K562 (cell line): ENCODE data around the gene TCOF1. TPM values are rescaled to one million over a fixed set of nuclear protein-coding genes. Genes with fewer than 3 reads are reported as not detected.

Experiments used
- ATAC-seq: fragments of 200-7000 bp; cut with Tn5 transposase; 3 replicates; pipeline ENCODE4 v1.9.1; 2020; ENCODE audit warnings: moderate library complexity
- BruUV-seq: library from RNA; stranded (reverse); fragments of 400-500 nt; replicated peaks from 2 replicates; lab custom pipeline; 2021; lab: Mats Ljungman, UMichigan
- CTCF ChIA-PET: fragments of 300-600 bp; formaldehyde crosslinking; extraction: SDS; loops from one replicate; lab custom pipeline; 2021; ENCODE audit warnings: low intra/inter-chr PET ratio; lab: Yijun Ruan, JAX
- POLR2A ChIA-PET: fragments of 300-600, 350-650 bp; sonication (Branson Sonifier 250); formaldehyde crosslinking; extraction: SDS; loops from one replicate; lab custom pipeline; 2021; ENCODE audit warnings: antibody characterized with exemption, inconsistent platforms; lab: Yijun Ruan, JAX
- DNase-seq, 4 experiments: peaks; one replicate each; pipeline versions ENCODE4 v3.0.0 to v3.0.0-alpha.2; 2011 to 2018; ENCODE audit warnings: low spot score in 3 of 4, mixed read lengths in 3 of 4; ENCODE audit errors: extremely low read depth in 1 of 4
- FAIRE-seq: peaks from 2 replicates; lab custom pipeline; 2011; peaks lifted over from hg19 to GRCh38; lab: Jason Lieb, UNC
- H2AFZ ChIP-seq: 2 replicates; pipeline ENCODE4 v1.6.0; 2011; ENCODE audit warnings: low read depth, low read length, control low read depth, inconsistent platforms
- H3K27ac ChIP-seq: fragments of 200-600 bp; 3 replicates; pipeline ENCODE4 v1.8.0; 2011; ENCODE audit warnings: low read depth, mild to moderate bottlenecking, control low read depth, inconsistent platforms, low read length, moderate library complexity, mixed read lengths; ENCODE audit errors: extremely low read depth
- H3K27me3 ChIP-seq, 2 experiments: fragments of 300-600 bp in 1 of 2; 2 replicates in 1 of 2; 3 replicates in 1 of 2; pipeline versions ENCODE4 v1.6.0 to v1.8.0; 2011; ENCODE audit warnings: inconsistent platforms in 2 of 2, low read length in 2 of 2, mild to moderate bottlenecking in 1 of 2, mixed read lengths in 1 of 2, moderate library complexity in 1 of 2; ENCODE audit not compliant: control insufficient read depth in 2 of 2, insufficient read depth in 2 of 2
- H3K36me3 ChIP-seq: fragments of 300-600 bp; 3 replicates; pipeline ENCODE4 v1.8.0; 2011; ENCODE audit warnings: mild to moderate bottlenecking, low read length, inconsistent platforms; ENCODE audit not compliant: control insufficient read depth, insufficient read depth
- H3K4me1 ChIP-seq, 2 experiments: fragments of 200-600 bp in 1 of 2; replicated peaks in 1 of 2; 2 replicates in 1 of 2; 3 replicates in 1 of 2; pipeline versions ENCODE4 v1.5.1 to v1.8.0; 2011; ENCODE audit warnings: inconsistent platforms in 2 of 2, low read length in 2 of 2, mild to moderate bottlenecking in 1 of 2, mixed read lengths in 1 of 2, moderate library complexity in 1 of 2; ENCODE audit not compliant: control insufficient read depth in 2 of 2, insufficient read depth in 2 of 2
- H3K4me2 ChIP-seq: 2 replicates; pipeline ENCODE4 v1.6.1; 2011; ENCODE audit warnings: low read length, control low read depth, inconsistent platforms, mixed read lengths; ENCODE audit not compliant: insufficient read depth
- H3K4me3 ChIP-seq: fragments of 200-600 bp; sonication (generic), shearing (Covaris generic); 2 replicates; pipeline ENCODE4 v1.5.1; 2016; ENCODE audit warnings: control low read depth, inconsistent platforms
- H3K79me2 ChIP-seq: fragments of 200-600 bp; 3 replicates; pipeline ENCODE4 v1.8.0; 2011; ENCODE audit warnings: low read length, inconsistent platforms; ENCODE audit not compliant: control insufficient read depth, insufficient read depth
- H3K9ac ChIP-seq, 2 experiments: 2 replicates each; pipeline versions ENCODE4 v1.6.0 to v1.6.1; 2011; ENCODE audit warnings: low read depth in 2 of 2, low read length in 2 of 2, control low read depth in 1 of 2, inconsistent platforms in 1 of 2, mild to moderate bottlenecking in 1 of 2, mixed read lengths in 1 of 2; ENCODE audit not compliant: insufficient read depth in 1 of 2
- H3K9me1 ChIP-seq: one replicate; pipeline ENCODE4 v1.6.0; 2011; ENCODE audit warnings: inconsistent platforms, mild to moderate bottlenecking, low read length, moderate library complexity; ENCODE audit not compliant: control insufficient read depth, insufficient read depth
- H3K9me3 ChIP-seq: replicated peaks from 2 replicates; pipeline ENCODE4 v1.5.1; 2011; ENCODE audit warnings: low read depth, low read length, inconsistent platforms; ENCODE audit not compliant: control insufficient read depth, insufficient read depth
- H4K20me1 ChIP-seq: replicated peaks from 2 replicates; pipeline ENCODE4 v1.6.1; 2011; ENCODE audit warnings: low read length, inconsistent platforms, mixed read lengths; ENCODE audit not compliant: control insufficient read depth, insufficient read depth
- NR1H2 ChIP-seq: sonication (generic); formaldehyde crosslinking; IDR thresholded peaks from 2 replicates; pipeline ENCODE4 v1.4.0; 2020; ENCODE audit warnings: mild to moderate bottlenecking, missing genetic modification reagents
- POU5F1 ChIP-seq: fragments of 150-350 bp; IDR thresholded peaks from 2 replicates; pipeline ENCODE4 v1.6.1; 2014; ENCODE audit warnings: borderline replicate concordance, low read length, low read depth, mild to moderate bottlenecking; ENCODE audit not compliant: partially characterized antibody
- PPARD ChIP-seq: fragments of 250-450 bp; sonication (Bioruptor Pico); IDR thresholded peaks from 2 replicates; pipeline ENCODE4 v1.8.0; 2022; ENCODE audit warnings: inconsistent platforms, mild to moderate bottlenecking, moderate library complexity
- TAF15 ChIP-seq: fragments of 200-400 bp; formaldehyde crosslinking; IDR thresholded peaks from 2 replicates; pipeline ENCODE4 v1.6.1; 2017; ENCODE audit warnings: mild to moderate bottlenecking, low read depth, low read length, moderate library complexity
- ZFX ChIP-seq: sonication (generic); formaldehyde crosslinking; IDR thresholded peaks from 2 replicates; pipeline ENCODE4 v1.8.0; 2022; ENCODE audit warnings: mild to moderate bottlenecking, missing genetic modification reagents, moderate library complexity
- WGBS: fragments of 100-300 bp; shearing (Covaris generic); methylation state at CpG from one replicate; pipeline ENCODE4 v1.1.6; 2016; ENCODE audit warnings: low coverage, mixed read lengths; ENCODE audit not compliant: insufficient coverage; ENCODE audit errors: missing lambda C conversion rate; 5-methylcytosine and 5-hydroxymethylcytosine counted together
- in situ Hi-C: fragments of 300-500 bp; cut with MboI; formaldehyde crosslinking; loops from 4 replicates; pipeline ENCODE4 v1.15.0; 2018; ENCODE audit warnings: inconsistent platforms, mixed read lengths
- intact Hi-C: fragments of 100-400 bp; cut with micrococcal nuclease; formaldehyde crosslinking; loops from 2 replicates; pipeline ENCODE4 v1.14.2; 2022
- polyA plus RNA-seq, 8 experiments: library from polyadenylated mRNA; depleted of rRNA in 4 of 8; stranded (reverse) in 5 of 8; unstranded in 3 of 8; fragments of >200 nt; fragmentation: Nextera tagmentation in 2 of 8; fragmentation: Illumina TruSeq in 1 of 8; extraction: Ambion mirVana in 2 of 8; extraction: Trizol in 1 of 8; gene quantifications; 2 replicates each; pipeline versions ENCODE4 v1.2.1 to v1.2.3, GENCODE V29; 2011 to 2014; ENCODE audit warnings: inconsistent platforms in 1 of 8, missing spikeins in 1 of 8
- total RNA-seq, 7 experiments: library from RNA; depleted of rRNA in 6 of 7; stranded (reverse); fragments of >200 nt in 6 of 7; fragmentation: Illumina TruSeq in 2 of 7; extraction: Trizol in 2 of 7; gene quantifications; 2 replicates each; pipeline versions ENCODE4 v1.2.1 to v1.2.3, GENCODE V29; 2011 to 2021; ENCODE audit warnings: low replicate concordance in 1 of 7

The TCOF1 gene
- total and polyA plus RNA-seq, 9 of the 15 experiments (the other 6 are each of a cell fraction or from before 2014, with no cell fraction given): 9.8 to 134 (median 61.7) TPM

DNA sequence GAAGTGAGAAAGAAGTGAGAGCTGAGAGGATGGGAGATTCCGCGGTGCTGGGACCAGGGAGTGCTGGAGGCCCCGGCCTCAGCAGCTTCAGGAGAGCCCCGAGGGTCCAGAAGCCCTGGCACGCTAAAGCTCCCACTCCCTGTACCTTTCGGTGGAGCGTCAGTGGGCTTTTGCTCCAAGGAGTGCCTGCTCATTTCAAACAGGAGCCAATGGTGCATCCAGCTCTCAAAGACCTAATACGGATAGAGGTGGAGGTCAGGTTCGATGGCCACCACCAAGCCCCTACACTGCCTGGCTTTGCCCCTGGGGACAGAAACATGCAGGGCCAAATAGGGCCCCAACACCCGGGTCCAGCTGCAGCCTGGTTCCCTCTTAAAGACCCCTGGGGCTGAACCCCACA, 47.0 kb downstream of the TCOF1 start (continued):
- TF ChIP-seq TAF15 (no peak), ZFX (CRISPR knock-in tag) (no peak), PPARD (CRISPR knock-in tag) (no peak)

GRCh38 chr5:150404941-150405816, 47.7 kb downstream of the TCOF1 start:
- in situ Hi-C loops: no loop called here
- Histone ChIP-seq H3K79me2 (no peaks in the 10 kb centered on the region), H3K9me3 (no peaks in the 10 kb centered on the region), H3K4me2 (no peak overlapping the region), H3K4me1 (peaks cover 9 to 11% of the 10 kb centered on the region in 2 experiments; a peak in 3 of 5 replicates), H2AFZ (no peak overlapping the region), H3K9me1 (peaks cover 3% of the 10 kb centered on the region), H3K4me3 (no peak overlapping the region), H4K20me1 (peaks cover 2% of the 10 kb centered on the region; the same call in 1 of the 2 replicates), H3K36me3 (peaks cover 22% of the 10 kb centered on the region; the same call in 2 of the 3 replicates), H3K27ac (no peak overlapping the region), H3K27me3 (peaks cover 0 to 8% of the 10 kb centered on the region in 2 experiments; a peak in 1 of 5 replicates), H3K9ac (0 out of 4 replicates have a peak overlapping the region, but pooled peaks of 1 of the 2 experiments have one; percentile 14)
- WGBS: 49% methylated on average over 6 of the region's 9 CpGs
- FAIRE-seq: no peak
- BruUV-seq: no TSS peak
- intact Hi-C loops: no loop called here
- ChIA-PET POLR2A (interaction anchor here (0.6 to 2.0 kb wide), 5 partner anchors 9 to 154 kb away, joined by 3 to 5 read pairs (median 4); no protein-coding TSS in a partner anchor), CTCF (no interaction called here)
- no peak for ATAC-seq
- DNase-seq: no peak
- TF ChIP-seq NR1H2 (CRISPR knock-in tag) (no peak), POU5F1 (no peak)
